HG03378 (cell line): ENCODE data around the gene CACNA2D3.

Experiments
- ATAC-seq: cut with Tn5 transposase; IDR thresholded peaks from one replicate; pipeline ENCODE4 v1.9.1; 2021; ENCODE audit warnings: mild to moderate bottlenecking, moderate library complexity; ENCODE audit not compliant: unreplicated experiment

CACNA2D3 gene

GRCh38 chr3:54517424-54517823 is 395.1 kb downstream of the CACNA2D3 start:
- no peak for ATAC-seq

GRCh38 chr3:54518011-54518675 is 395.8 kb downstream of the CACNA2D3 start:
- ATAC-seq: no peak

GRCh38 chr3:54519493-54519892 is 397.1 kb downstream of the CACNA2D3 start:
- no peak for ATAC-seq

- ATAC-seq: no peak
These were observed 397.7 kb downstream of the CACNA2D3 start for GRCh38 chr3:54520060-54520459.

- no peak for ATAC-seq
These were observed 405.2 kb downstream of the CACNA2D3 start for GRCh38 chr3:54527521-54527920.

- no peak for ATAC-seq
These were observed 405.6 kb downstream of the CACNA2D3 start for GRCh38 chr3:54527953-54528352.

GRCh38 chr3:54528668-54529067 is 406.3 kb downstream of the CACNA2D3 start:
- ATAC-seq: no peak

- no peak for ATAC-seq
These were observed 407.7 kb downstream of the CACNA2D3 start for GRCh38 chr3:54530091-54530490.

- no peak for ATAC-seq
These were observed 408.6 kb downstream of the CACNA2D3 start for GRCh38 chr3:54530944-54531343.

- no peak for ATAC-seq
These were observed 409.4 kb downstream of the CACNA2D3 start for GRCh38 chr3:54531741-54532140.

GRCh38 chr3:54533856-54534255 is 411.5 kb downstream of the CACNA2D3 start:
- no peak for ATAC-seq

GRCh38 chr3:54535619-54536018 is 413.3 kb downstream of the CACNA2D3 start:
- ATAC-seq: no peak

GRCh38 chr3:54536450-54536849 is 414.1 kb downstream of the CACNA2D3 start:
- no peak for ATAC-seq

GRCh38 chr3:54537506-54537905 is 415.2 kb downstream of the CACNA2D3 start:
- no peak for ATAC-seq

GRCh38 chr3:54538346-54538745 is 416.0 kb downstream of the CACNA2D3 start:
- ATAC-seq: no peak

- ATAC-seq: no peak
These were observed 419.0 kb downstream of the CACNA2D3 start for GRCh38 chr3:54541369-54541768.

- no peak for ATAC-seq
These were observed 421.1 kb downstream of the CACNA2D3 start for GRCh38 chr3:54543446-54543845.

GRCh38 chr3:54547051-54547450 is 424.7 kb downstream of the CACNA2D3 start:
- no peak for ATAC-seq

GRCh38 chr3:54547846-54548245 is 425.5 kb downstream of the CACNA2D3 start:
- ATAC-seq: no peak

- no peak for ATAC-seq
These were observed 427.4 kb downstream of the CACNA2D3 start for GRCh38 chr3:54549607-54550220.

- no peak for ATAC-seq
These were observed 428.0 kb downstream of the CACNA2D3 start for GRCh38 chr3:54550221-54550977.

GRCh38 chr3:54556630-54557029 is 434.3 kb downstream of the CACNA2D3 start:
- ATAC-seq: no peak
